ENCODE data around the gene GRIA3.
A peak's percentile ranks its signal among the peaks of the same experiment; 100 is the strongest.

The GRIA3 gene

DNA sequence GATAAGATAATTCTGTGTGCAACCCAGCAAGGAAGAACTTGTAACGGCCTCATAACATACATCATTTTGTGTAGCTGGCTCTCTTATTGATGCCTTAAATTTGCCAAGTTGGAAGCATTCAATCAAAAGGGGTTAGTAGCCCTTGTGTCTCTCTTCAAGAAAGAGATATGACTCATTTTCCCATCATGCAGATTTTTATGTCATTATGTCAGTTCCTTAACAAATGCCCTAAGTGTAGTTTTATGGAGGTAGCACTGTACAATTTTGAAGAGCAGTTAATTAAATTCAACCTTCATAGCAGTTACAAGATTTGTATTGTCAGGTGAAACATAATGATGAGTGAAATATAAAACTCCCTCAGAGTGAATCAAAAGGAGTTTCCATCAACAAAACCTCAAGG is 215.6 kb downstream of the GRIA3 start:
- Mint-ChIP-seq H3K36me3 (ENCODE audit: low read depth) (peaks cover 46% of the 10 kb centered on the region), H3K27ac (no peak overlapping the region), H3K27me3 (ENCODE audit: low read depth, poor library complexity) (no peaks in the 10 kb centered on the region), H3K4me3 (no peak overlapping the region), H3K9me3 (peaks cover 4% of the 10 kb centered on the region), H3K4me1 (no peaks in the 10 kb centered on the region)
- DNase-seq = no peak
- TF ChIP-seq, protein P1, sequence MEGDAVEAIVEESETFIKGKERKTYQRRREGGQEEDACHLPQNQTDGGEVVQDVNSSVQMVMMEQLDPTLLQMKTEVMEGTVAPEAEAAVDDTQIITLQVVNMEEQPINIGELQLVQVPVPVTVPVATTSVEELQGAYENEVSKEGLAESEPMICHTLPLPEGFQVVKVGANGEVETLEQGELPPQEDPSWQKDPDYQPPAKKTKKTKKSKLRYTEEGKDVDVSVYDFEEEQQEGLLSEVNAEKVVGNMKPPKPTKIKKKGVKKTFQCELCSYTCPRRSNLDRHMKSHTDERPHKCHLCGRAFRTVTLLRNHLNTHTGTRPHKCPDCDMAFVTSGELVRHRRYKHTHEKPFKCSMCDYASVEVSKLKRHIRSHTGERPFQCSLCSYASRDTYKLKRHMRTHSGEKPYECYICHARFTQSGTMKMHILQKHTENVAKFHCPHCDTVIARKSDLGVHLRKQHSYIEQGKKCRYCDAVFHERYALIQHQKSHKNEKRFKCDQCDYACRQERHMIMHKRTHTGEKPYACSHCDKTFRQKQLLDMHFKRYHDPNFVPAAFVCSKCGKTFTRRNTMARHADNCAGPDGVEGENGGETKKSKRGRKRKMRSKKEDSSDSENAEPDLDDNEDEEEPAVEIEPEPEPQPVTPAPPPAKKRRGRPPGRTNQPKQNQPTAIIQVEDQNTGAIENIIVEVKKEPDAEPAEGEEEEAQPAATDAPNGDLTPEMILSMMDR (IDR thresholded peaks at IDR 0.05) = no peak

GRCh38 chrX:123405231-123405630 is 221.2 kb downstream of the GRIA3 start:
- Mint-ChIP-seq H3K27ac (no peak overlapping the region), H3K4me1 (no peaks in the 10 kb centered on the region), H3K36me3 (ENCODE audit: low read depth) (peaks cover 57% of the 10 kb centered on the region), H3K27me3 (ENCODE audit: low read depth, poor library complexity) (no peaks in the 10 kb centered on the region), H3K4me3 (no peak overlapping the region), H3K9me3 (peaks cover 19% of the 10 kb centered on the region)
- no peak for DNase-seq
- TF ChIP-seq, protein P1 (IDR thresholded peaks at IDR 0.05) = no peak

GRCh38 chrX:123408821-123409737 is 225.0 kb downstream of the GRIA3 start:
- DNase-seq = no peak
- Mint-ChIP-seq H3K27ac (no peak overlapping the region), H3K4me3 (no peak overlapping the region), H3K9me3 (peaks cover 33% of the 10 kb centered on the region), H3K4me1 (no peaks in the 10 kb centered on the region), H3K36me3 (ENCODE audit: low read depth) (peaks cover 72% of the 10 kb centered on the region), H3K27me3 (ENCODE audit: low read depth, poor library complexity) (no peaks in the 10 kb centered on the region)
- TF ChIP-seq, protein P1 (IDR thresholded peaks at IDR 0.05) = no peak

GRCh38 chrX:123422875-123423274 is 238.8 kb downstream of the GRIA3 start:
- Mint-ChIP-seq H3K4me1 (no peaks in the 10 kb centered on the region), H3K4me3 (no peak overlapping the region), H3K36me3 (ENCODE audit: low read depth) (peaks cover 8% of the 10 kb centered on the region), H3K9me3 (peaks cover 3% of the 10 kb centered on the region), H3K27ac (no peak overlapping the region), H3K27me3 (ENCODE audit: low read depth, poor library complexity) (no peaks in the 10 kb centered on the region)
- DNase-seq = peak; percentile 9
- TF ChIP-seq, protein P1 (IDR thresholded peaks at IDR 0.05) = peak; percentile 56

DNA sequence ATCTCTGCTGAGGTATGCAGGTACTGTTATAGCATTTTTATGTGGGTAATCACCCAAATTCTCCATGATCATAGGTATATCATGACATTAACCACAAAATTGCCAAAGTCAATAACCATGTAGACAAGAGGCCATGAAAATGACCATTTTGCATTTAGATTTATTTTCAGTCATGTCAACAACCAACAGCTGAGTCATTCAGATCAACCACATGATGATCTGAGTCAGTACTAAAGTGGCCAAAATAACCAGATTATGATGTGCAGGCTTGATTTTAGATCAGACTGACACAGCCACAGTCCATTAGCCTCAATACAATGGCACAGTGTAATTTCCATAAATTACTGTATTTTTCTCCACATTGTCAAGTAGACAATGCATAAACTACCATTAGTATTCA is 240.5 kb downstream of the GRIA3 start:
- DNase-seq = no peak
- Mint-ChIP-seq H3K27ac (no peak overlapping the region), H3K4me1 (no peaks in the 10 kb centered on the region), H3K36me3 (ENCODE audit: low read depth) (no peaks in the 10 kb centered on the region), H3K27me3 (ENCODE audit: low read depth, poor library complexity) (no peaks in the 10 kb centered on the region), H3K4me3 (no peak overlapping the region), H3K9me3 (no peaks in the 10 kb centered on the region)
- TF ChIP-seq, protein P1 (IDR thresholded peaks at IDR 0.05) = no peak

DNA sequence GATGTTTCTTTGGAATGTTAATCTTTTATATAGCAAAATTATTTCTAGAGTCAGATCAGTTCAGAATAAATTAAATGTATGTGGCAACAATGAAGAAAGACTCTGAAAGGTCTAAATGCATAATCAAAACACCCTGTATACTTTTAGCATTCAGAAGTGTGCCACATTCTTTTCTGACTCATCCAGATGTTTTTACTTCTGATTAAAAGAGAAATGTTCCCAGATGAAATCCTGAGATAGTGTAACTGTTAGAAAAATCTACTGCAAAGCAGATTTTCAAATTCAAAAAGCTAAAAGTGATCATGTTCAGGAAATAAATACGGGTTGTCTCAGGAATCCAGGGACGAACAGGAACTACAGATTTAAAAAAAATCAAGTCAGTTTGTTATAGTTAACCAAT is 241.4 kb downstream of the GRIA3 start:
- H3K27me3 Mint-ChIP-seq (ENCODE audit: low read depth, poor library complexity) = no peaks in the 10 kb centered on the region
- H3K9me3 Mint-ChIP-seq = peaks cover 1% of the 10 kb centered on the region
- H3K27ac Mint-ChIP-seq = no peak overlapping the region
- no peaks in the 10 kb centered on the region for H3K36me3 Mint-ChIP-seq (ENCODE audit: low read depth)
- no peak for DNase-seq
- TF ChIP-seq, protein P1 (IDR thresholded peaks at IDR 0.05) = no peak
- H3K4me3 Mint-ChIP-seq = no peak overlapping the region
- H3K4me1 Mint-ChIP-seq = no peaks in the 10 kb centered on the region
